ENCODE results near the gene LPIN3. TPM values are rescaled to one million over a fixed set of nuclear protein-coding genes. Genes with fewer than 3 reads are reported as not detected.

Gene LPIN3
- total RNA-seq, 1 donor from 2014 or later: 0.52 TPM

DNA sequence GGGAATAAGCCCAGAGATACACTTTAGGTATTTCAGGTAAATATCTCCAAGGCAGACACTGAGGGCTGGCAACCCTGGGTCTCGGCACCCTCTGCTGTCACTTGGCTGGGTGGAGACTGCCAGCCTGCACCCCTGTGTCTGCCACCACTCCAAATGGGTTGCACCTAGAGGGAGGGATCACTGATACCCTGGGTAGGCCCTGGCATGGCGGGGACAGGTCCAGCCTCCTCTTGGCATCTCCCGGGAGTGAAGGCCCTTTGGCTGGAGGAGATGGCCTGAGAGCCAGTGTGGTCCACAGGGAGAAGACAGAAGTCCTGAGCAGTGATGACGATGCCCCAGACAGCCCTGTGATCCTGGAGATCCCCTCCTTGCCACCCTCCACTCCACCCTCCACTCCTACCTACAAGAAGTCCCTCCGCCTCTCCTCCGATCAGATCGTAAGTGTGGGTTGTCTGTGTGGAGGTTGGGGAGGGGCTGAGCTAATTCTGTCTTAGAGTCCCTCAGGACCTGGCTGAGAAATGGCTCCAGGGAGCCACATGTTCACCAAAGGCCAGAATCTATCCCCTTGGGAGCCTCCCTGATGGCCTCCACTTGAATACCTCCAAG lies 15.1 kb downstream of the LPIN3 start:
- Histone ChIP-seq H3K4me3 (ENCODE audit: low read length in 3 of 3) (no peak overlapping the region), H3K36me3 (ENCODE audit: control insufficient read depth in 3 of 3, insufficient read depth in 3 of 3, low read length in 3 of 3) (peaks cover 0 to 4% (median 2%) of the 10 kb centered on the region in 3 donors), H3K27me3 (ENCODE audit: control insufficient read depth in 3 of 3, insufficient read depth in 3 of 3, low read length in 3 of 3) (no peaks in the 10 kb centered on the region), H3K27ac (ENCODE audit: low read depth, low read length) (no peak overlapping the region), H3K9ac (ENCODE audit: low read depth in 1 of 3, low read length in 3 of 3) (no peak overlapping the region), H3K4me1 (ENCODE audit: control insufficient read depth in 3 of 3, insufficient read depth in 3 of 3, low read length in 3 of 3) (peaks cover 0 to 3% (median 0%) of the 10 kb centered on the region in 3 donors), H3K9me3 (ENCODE audit: control insufficient read depth in 3 of 3, low read length in 3 of 3) (no peaks in the 10 kb centered on the region)

DNA sequence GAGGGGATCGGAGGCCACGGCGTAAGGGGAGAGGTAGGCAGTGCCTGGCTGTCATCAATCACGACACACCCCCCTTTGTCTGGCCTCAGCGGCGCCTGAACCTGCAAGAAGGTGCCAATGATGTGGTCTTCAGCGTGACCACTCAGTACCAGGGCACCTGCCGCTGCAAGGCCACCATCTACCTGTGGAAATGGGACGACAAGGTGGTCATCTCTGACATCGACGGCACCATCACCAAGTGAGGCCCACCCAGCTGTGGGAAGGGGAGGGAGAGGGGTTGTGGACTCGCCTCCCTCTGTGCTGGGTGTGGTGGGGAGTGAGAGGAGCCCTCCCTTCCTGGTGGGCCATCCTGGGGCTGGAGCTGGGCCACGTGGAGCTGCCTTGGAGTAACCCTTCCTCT lies 16.3 kb downstream of the LPIN3 start:
- Histone ChIP-seq H3K4me1 (ENCODE audit: control insufficient read depth in 3 of 3, insufficient read depth in 3 of 3, low read length in 3 of 3) (peaks cover 8 to 13% (median 9%) of the 10 kb centered on the region in 3 donors), H3K9ac (ENCODE audit: low read depth in 1 of 3, low read length in 3 of 3) (no peak overlapping the region), H3K4me3 (ENCODE audit: low read length in 3 of 3) (no peak overlapping the region), H3K9me3 (ENCODE audit: control insufficient read depth in 3 of 3, low read length in 3 of 3) (no peaks in the 10 kb centered on the region), H3K36me3 (ENCODE audit: control insufficient read depth in 3 of 3, insufficient read depth in 3 of 3, low read length in 3 of 3) (peaks cover 0 to 4% (median 2%) of the 10 kb centered on the region in 3 donors), H3K27me3 (ENCODE audit: control insufficient read depth in 3 of 3, insufficient read depth in 3 of 3, low read length in 3 of 3) (no peaks in the 10 kb centered on the region), H3K27ac (ENCODE audit: low read depth, low read length) (no peak overlapping the region)

DNA sequence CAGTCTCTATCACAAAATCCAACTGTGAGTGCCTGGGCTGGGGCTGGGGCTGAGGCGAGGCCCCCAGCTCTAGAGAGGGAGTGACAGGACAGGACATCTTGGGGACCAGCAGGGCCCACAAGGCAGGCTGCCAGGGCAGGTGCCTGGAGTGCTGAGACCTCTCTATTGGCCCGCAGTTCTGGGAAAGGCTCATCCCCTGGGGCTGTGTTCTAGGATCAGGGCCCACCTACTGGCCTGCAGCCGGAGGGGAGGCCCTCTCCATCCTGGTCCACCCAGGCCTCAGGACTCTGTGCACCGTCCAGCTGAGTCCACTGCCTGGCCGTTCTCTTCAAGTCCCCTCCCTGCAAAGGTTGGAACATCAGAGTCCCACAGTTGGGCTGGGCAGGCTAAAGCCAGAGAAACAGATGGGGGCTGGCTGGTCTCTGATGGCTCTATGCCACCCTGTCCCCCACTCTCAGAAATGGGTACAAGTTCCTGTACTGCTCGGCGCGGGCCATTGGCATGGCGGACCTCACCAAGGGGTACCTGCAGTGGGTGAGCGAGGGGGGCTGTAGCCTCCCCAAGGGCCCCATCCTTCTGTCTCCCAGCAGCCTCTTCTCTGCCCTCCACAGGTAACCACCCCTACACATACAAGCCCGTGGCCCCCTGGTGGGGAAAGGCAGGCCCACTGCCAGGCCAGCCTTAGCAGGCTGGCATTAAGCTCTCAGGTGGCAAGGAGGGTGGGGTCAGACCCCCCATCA lies 17.0 kb downstream of the LPIN3 start:
- no peak overlapping the region for H3K9ac ChIP-seq (ENCODE audit: low read depth in 1 of 3, low read length in 3 of 3)
- H3K9me3 ChIP-seq (ENCODE audit: control insufficient read depth in 3 of 3, low read length in 3 of 3): no peaks in the 10 kb centered on the region
- H3K4me1 ChIP-seq (ENCODE audit: control insufficient read depth in 3 of 3, insufficient read depth in 3 of 3, low read length in 3 of 3): peaks cover 13 to 20% (median 14%) of the 10 kb centered on the region in 3 donors
- peaks cover 0 to 3% (median 0%) of the 10 kb centered on the region in 3 donors for H3K27me3 ChIP-seq (ENCODE audit: control insufficient read depth in 3 of 3, insufficient read depth in 3 of 3, low read length in 3 of 3)
- H3K4me3 ChIP-seq (ENCODE audit: low read length in 3 of 3): no peak overlapping the region
- H3K27ac ChIP-seq (ENCODE audit: low read depth, low read length): no peak overlapping the region
- H3K36me3 ChIP-seq (ENCODE audit: control insufficient read depth in 3 of 3, insufficient read depth in 3 of 3, low read length in 3 of 3): peaks cover 0 to 4% (median 2%) of the 10 kb centered on the region in 3 donors

DNA sequence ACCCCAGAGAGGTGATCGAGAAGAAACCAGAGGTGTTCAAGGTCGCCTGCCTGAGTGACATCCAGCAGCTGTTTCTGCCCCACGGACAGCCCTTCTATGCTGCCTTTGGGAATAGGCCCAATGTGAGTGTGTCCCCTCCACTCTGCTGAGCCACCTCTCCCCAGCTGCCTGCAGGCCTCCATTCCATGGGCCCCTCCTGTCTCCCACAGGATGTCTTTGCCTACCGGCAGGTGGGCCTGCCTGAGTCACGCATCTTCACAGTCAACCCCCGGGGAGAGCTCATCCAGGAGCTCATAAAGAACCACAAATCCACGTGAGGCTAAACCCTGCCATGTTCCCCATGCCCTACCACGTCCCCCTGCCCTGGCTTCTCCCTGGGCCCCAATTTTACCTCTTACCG lies 17.6 kb downstream of the LPIN3 start:
- peaks cover 0 to 4% (median 2%) of the 10 kb centered on the region in 3 donors for H3K36me3 ChIP-seq (ENCODE audit: control insufficient read depth in 3 of 3, insufficient read depth in 3 of 3, low read length in 3 of 3)
- no peak overlapping the region for H3K4me3 ChIP-seq (ENCODE audit: low read length in 3 of 3)
- H3K4me1 ChIP-seq (ENCODE audit: control insufficient read depth in 3 of 3, insufficient read depth in 3 of 3, low read length in 3 of 3): peaks cover 15 to 21% (median 17%) of the 10 kb centered on the region in 3 donors
- H3K9ac ChIP-seq (ENCODE audit: low read depth in 1 of 3, low read length in 3 of 3): no peak overlapping the region
- H3K27me3 ChIP-seq (ENCODE audit: control insufficient read depth in 3 of 3, insufficient read depth in 3 of 3, low read length in 3 of 3): peaks cover 0 to 4% (median 0%) of the 10 kb centered on the region in 3 donors
- H3K27ac ChIP-seq (ENCODE audit: low read depth, low read length): no peak overlapping the region
- H3K9me3 ChIP-seq (ENCODE audit: control insufficient read depth in 3 of 3, low read length in 3 of 3): no peaks in the 10 kb centered on the region

DNA sequence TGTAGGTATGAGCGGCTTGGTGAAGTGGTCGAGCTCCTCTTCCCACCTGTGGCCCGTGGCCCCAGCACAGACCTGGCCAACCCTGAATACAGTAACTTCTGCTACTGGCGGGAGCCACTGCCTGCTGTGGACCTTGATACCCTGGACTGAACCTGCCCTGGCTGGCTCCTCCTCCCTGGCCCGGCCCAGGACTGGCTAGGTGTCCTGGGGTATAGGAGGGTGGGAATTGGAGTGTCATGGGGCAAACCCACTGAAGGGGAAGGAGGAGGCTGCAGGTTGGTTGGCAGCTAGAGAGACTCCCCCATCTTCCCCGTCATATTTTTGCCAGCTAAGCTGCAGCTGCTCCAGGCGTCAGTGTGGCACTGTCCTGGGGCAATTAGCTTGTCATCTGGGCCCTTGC lies 18.1 kb downstream of the LPIN3 start:
- Histone ChIP-seq H3K27me3 (ENCODE audit: control insufficient read depth in 3 of 3, insufficient read depth in 3 of 3, low read length in 3 of 3) (peaks cover 0 to 8% (median 0%) of the 10 kb centered on the region in 3 donors), H3K27ac (ENCODE audit: low read depth, low read length) (no peak overlapping the region), H3K4me3 (ENCODE audit: low read length in 3 of 3) (no peak overlapping the region), H3K4me1 (ENCODE audit: control insufficient read depth in 3 of 3, insufficient read depth in 3 of 3, low read length in 3 of 3) (peaks cover 15 to 21% (median 17%) of the 10 kb centered on the region in 3 donors), H3K36me3 (ENCODE audit: control insufficient read depth in 3 of 3, insufficient read depth in 3 of 3, low read length in 3 of 3) (peaks cover 0 to 2% (median under 1%) of the 10 kb centered on the region in 3 donors), H3K9me3 (ENCODE audit: control insufficient read depth in 3 of 3, low read length in 3 of 3) (no peaks in the 10 kb centered on the region), H3K9ac (ENCODE audit: low read depth in 1 of 3, low read length in 3 of 3) (no peak overlapping the region)

DNA sequence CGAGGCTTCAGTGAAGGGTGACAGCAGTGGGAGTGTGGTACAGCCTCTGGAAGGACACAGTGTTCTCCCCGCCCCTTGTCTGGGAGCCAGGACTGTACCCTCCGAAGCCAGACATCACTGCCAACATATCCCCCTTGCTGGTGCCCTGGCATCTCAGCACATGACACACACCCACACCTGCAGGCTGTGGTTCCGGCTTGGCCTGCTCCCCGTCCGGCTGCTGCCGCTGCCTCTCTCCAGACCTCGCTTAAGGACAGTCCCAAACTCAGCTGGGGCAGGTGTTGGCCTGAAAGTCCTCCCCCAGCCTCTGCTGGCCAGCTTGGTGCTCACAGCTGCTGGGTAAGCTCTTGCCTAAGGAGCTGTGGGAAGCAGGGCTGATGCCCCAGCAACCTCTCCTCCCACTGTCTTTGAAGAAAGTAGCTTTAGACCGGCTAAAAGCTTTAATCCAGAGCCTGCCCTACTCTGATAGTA lies 19.0 kb downstream of the LPIN3 start:
- Histone ChIP-seq H3K4me1 (ENCODE audit: control insufficient read depth in 3 of 3, insufficient read depth in 3 of 3, low read length in 3 of 3) (peaks cover 15 to 21% (median 17%) of the 10 kb centered on the region in 3 donors), H3K4me3 (ENCODE audit: low read length in 3 of 3) (no peak overlapping the region), H3K9me3 (ENCODE audit: control insufficient read depth in 3 of 3, low read length in 3 of 3) (no peaks in the 10 kb centered on the region), H3K36me3 (ENCODE audit: control insufficient read depth in 3 of 3, insufficient read depth in 3 of 3, low read length in 3 of 3) (no peaks in the 10 kb centered on the region), H3K27ac (ENCODE audit: low read depth, low read length) (no peak overlapping the region), H3K9ac (ENCODE audit: low read depth in 1 of 3, low read length in 3 of 3) (no peak overlapping the region), H3K27me3 (ENCODE audit: control insufficient read depth in 3 of 3, insufficient read depth in 3 of 3, low read length in 3 of 3) (peaks cover 6 to 17% (median 8%) of the 10 kb centered on the region in 3 donors)

DNA sequence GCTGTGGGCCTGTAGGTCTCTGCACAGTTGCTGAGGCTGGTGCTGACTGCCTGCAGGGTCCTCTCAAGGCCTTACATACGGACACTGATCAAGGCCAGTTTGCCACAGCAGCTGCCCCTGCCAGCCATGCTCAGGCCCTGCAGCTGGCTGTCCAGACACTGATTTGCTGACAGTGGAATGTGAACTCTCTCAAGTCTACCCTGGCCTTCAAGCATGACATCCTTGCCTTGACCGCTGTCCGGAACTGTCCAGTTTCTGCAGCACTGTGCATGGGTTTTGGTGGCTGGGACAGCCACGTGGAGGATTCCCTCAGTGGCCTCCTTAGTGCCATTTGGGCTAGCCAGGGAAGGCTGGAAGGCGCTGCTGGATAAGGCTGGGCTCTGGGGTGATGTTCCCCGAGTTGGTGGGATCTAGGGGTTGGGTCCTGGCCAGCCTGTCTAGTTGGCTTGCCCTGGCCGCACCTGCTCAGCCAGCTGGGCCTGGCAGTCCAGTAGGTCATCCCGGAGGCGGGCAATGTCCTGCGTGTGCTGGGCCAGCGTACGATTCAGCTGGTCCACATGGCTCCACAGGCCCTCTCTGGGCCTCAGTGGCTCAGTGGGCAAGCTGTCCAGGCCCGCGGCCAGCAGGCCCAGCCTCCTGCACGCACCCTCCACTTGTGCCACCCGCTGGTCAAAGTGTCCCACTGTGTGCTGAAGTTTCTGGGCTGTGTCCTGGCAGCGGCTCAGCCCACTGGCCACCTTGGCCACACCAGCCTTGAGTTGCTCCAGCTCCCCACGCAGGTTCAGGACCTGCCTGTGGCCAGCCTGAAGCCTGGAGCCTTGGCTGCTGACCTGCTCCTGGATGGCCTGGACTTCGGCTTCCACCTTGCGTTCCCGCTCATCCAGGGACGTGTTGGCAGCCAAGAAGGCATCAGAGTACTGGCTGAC lies 20.5 kb downstream of the LPIN3 start:
- H3K36me3 ChIP-seq (ENCODE audit: control insufficient read depth in 3 of 3, insufficient read depth in 3 of 3, low read length in 3 of 3): no peaks in the 10 kb centered on the region
- no peak overlapping the region for H3K27ac ChIP-seq (ENCODE audit: low read depth, low read length)
- no peak overlapping the region for H3K4me3 ChIP-seq (ENCODE audit: low read length in 3 of 3)
- H3K9me3 ChIP-seq (ENCODE audit: control insufficient read depth in 3 of 3, low read length in 3 of 3): no peaks in the 10 kb centered on the region
- peaks cover 19 to 32% (median 23%) of the 10 kb centered on the region in 3 donors for H3K27me3 ChIP-seq (ENCODE audit: control insufficient read depth in 3 of 3, insufficient read depth in 3 of 3, low read length in 3 of 3)
- H3K4me1 ChIP-seq (ENCODE audit: control insufficient read depth in 3 of 3, insufficient read depth in 3 of 3, low read length in 3 of 3): peaks cover 18 to 28% (median 23%) of the 10 kb centered on the region in 3 donors
- peak overlapping the region in 1 of 3 donors; percentile 21 for H3K9ac ChIP-seq (ENCODE audit: low read depth in 1 of 3, low read length in 3 of 3)

DNA sequence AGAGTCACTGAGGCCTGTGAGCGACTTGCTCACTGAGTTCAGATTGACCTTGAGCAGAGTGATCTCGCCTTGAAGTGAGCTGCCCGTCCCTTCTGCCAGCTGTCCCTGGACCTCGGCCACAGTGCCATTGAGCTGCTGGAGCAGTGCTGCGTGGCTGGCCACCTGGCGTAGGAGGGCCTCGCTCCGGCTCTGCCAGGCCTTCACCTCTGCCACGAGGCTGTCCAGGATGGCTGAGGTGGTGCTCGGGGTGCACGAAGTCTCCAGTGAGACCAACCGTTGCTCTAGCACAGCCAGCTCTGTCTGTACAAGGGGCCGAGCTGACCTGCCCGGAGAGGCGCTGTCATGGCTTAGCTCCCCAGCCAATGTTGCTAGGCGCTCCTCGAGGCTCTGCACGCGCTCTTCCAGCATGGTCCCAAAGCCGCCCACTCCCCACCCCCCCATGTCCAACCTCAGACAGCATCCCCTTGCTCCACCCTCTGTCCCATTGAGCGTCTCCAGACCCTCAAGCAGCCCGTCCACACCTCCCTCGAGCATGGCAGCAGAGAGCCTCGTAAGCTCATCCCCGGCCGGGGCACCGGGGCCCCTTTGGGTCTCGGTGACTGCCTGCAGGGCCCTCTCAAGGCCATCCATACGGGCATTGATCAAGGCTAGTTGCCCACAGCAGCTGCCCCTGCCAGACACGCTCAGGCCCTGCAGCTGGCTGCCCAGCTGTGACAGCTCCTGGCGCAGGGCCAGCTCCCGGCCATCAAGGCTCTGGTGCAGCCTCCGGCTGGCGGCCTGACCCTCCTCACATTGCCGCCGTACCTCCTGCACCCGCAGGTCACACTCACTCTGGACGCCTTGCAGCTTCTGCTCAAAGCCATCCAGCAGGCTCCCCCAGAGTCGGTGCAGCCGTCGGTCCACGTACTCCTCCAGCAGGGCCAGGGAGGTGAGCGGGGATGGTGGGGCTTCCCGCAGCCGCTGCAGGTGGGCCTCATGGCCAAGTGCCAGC lies 21.4 kb downstream of the LPIN3 start:
- peaks cover 22 to 36% (median 29%) of the 10 kb centered on the region in 3 donors for H3K27me3 ChIP-seq (ENCODE audit: control insufficient read depth in 3 of 3, insufficient read depth in 3 of 3, low read length in 3 of 3)
- peaks cover 18 to 28% (median 23%) of the 10 kb centered on the region in 3 donors for H3K4me1 ChIP-seq (ENCODE audit: control insufficient read depth in 3 of 3, insufficient read depth in 3 of 3, low read length in 3 of 3)
- H3K9ac ChIP-seq (ENCODE audit: low read depth in 1 of 3, low read length in 3 of 3): no peak overlapping the region
- H3K27ac ChIP-seq (ENCODE audit: low read depth, low read length): no peak overlapping the region
- no peaks in the 10 kb centered on the region for H3K9me3 ChIP-seq (ENCODE audit: control insufficient read depth in 3 of 3, low read length in 3 of 3)
- no peak overlapping the region for H3K4me3 ChIP-seq (ENCODE audit: low read length in 3 of 3)
- no peaks in the 10 kb centered on the region for H3K36me3 ChIP-seq (ENCODE audit: control insufficient read depth in 3 of 3, insufficient read depth in 3 of 3, low read length in 3 of 3)

DNA sequence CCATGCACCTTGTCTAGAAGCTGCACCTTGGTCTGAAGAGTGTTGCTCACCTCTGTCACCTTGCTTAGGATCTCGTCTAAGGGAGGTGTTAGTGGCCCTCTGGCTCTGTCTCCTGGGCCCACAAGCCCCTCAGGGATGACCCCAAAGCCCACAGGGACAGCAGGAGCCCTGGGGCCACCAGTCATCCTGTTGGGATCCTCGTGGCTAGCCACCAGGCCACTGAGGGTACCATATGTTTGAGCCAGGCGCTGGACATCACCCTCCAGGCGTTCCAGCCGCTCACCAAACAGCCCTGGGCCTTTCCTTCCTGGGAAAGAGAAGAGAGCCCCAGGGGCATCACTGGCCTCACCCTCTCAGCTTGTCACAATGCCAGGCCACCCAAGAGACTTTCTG lies 22.1 kb downstream of the LPIN3 start:
- peaks cover 18 to 28% (median 23%) of the 10 kb centered on the region in 3 donors for H3K4me1 ChIP-seq (ENCODE audit: control insufficient read depth in 3 of 3, insufficient read depth in 3 of 3, low read length in 3 of 3)
- H3K9me3 ChIP-seq (ENCODE audit: control insufficient read depth in 3 of 3, low read length in 3 of 3): no peaks in the 10 kb centered on the region
- H3K27ac ChIP-seq (ENCODE audit: low read depth, low read length): no peak overlapping the region
- no peak overlapping the region for H3K4me3 ChIP-seq (ENCODE audit: low read length in 3 of 3)
- H3K9ac ChIP-seq (ENCODE audit: low read depth in 1 of 3, low read length in 3 of 3): no peak overlapping the region
- peaks cover 28 to 43% (median 36%) of the 10 kb centered on the region in 3 donors for H3K27me3 ChIP-seq (ENCODE audit: control insufficient read depth in 3 of 3, insufficient read depth in 3 of 3, low read length in 3 of 3)
- H3K36me3 ChIP-seq (ENCODE audit: control insufficient read depth in 3 of 3, insufficient read depth in 3 of 3, low read length in 3 of 3): no peaks in the 10 kb centered on the region
